Myocyte (in vitro differentiated cells): ENCODE results near the gene SSBP4. TPM values are rescaled to one million over a fixed set of nuclear protein-coding genes. Genes with fewer than 3 reads are reported as not detected.

ENCODE experiments used
- DNase-seq: peaks from one replicate; pipeline ENCODE4 v3.0.0-alpha.2; 2012; ENCODE audit warnings: low read depth
- total RNA-seq: library from RNA; depleted of rRNA; stranded (reverse); fragments of >200 nt; gene quantifications from 2 replicates; pipeline ENCODE4 v1.2.3, GENCODE V29; 2014

The SSBP4 gene
- total RNA-seq, 1 donor from 2014 or later: 134 TPM

- DNase-seq: no peak
Measured at GRCh38 chr19:18431351-18432197, 12.4 kb downstream of the SSBP4 start.

DNA sequence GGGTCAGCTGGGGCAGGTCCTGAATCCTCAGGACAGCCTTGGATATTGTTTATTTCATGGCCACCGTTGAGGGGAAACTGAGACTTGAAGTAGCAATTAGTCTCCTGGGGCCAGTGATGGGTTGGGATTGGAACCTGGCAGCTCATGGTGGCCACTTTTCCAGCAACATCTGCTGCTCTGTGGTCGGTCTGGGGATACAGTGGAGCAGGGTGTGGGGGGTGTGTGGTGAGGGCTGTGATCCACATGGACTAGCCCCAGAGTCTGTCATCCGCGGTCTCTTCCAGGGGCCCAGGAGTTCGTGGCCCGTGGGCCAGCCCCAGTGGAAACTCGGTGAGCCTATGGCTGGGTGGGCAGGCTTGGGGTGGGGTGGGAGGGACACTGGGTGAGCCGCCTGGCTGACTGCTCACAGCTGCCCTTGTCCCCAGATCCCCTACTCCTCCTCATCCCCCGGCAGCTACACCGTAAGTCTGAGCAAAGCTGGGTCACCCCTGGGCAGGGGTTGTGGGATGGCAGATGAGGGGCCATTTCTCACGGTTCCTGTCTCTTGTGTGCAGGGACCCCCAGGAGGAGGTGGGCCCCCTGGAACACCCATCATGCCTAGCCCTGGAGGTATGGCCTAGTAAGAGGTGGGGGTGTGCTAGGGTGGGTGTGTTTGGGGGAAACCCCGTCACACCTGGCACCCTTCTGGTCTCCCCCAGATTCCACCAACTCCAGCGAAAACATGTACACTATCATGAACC lies 13.2 kb downstream of the SSBP4 start:
- peak; percentile 78 for DNase-seq

- DNase-seq: no peak
Measured at GRCh38 chr19:18433015-18433691, 14.0 kb downstream of the SSBP4 start.

GRCh38 chr19:18433735-18434398 lies 14.7 kb downstream of the SSBP4 start:
- DNase-seq: no peak

DNA sequence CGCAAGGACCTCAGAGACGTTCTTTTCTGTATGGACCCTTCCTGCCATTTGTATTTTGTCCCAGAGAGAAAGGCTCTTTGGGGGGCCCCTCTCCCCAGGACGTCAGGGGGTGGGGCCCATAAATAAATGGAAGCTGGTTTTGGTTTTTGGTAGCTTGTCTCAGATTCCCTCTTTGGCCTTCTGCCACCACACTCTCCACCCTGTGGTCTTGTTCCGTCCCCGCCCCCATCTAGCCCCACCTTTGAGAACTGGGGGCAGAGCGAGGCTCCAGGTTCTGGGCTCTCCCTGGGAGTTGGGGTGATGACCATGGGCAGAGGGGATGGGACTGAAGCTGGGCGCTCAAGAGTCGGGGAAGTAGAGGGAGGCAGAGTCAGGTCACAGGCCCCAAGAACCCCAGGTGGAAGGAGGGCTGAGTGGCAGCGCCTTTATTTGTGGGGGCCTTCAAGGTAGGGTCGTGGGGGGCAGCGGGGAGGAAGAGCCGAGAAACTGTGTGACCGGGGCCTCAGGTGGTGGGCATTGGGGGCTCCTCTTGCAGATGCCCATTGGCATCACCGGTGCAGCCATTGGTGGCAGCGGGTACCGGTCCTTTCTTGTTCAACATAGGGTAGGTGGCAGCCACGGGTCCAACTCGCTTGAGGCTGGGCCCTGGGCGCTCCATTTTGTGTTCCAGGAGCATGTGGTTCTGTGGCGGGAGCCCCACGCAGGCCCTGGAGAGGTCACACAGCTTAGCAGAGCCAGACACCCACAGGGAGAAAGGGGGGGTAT lies 15.4 kb downstream of the SSBP4 start:
- DNase-seq: no peak

GRCh38 chr19:18435178-18435841 lies 16.1 kb downstream of the SSBP4 start:
- no peak for DNase-seq

DNA sequence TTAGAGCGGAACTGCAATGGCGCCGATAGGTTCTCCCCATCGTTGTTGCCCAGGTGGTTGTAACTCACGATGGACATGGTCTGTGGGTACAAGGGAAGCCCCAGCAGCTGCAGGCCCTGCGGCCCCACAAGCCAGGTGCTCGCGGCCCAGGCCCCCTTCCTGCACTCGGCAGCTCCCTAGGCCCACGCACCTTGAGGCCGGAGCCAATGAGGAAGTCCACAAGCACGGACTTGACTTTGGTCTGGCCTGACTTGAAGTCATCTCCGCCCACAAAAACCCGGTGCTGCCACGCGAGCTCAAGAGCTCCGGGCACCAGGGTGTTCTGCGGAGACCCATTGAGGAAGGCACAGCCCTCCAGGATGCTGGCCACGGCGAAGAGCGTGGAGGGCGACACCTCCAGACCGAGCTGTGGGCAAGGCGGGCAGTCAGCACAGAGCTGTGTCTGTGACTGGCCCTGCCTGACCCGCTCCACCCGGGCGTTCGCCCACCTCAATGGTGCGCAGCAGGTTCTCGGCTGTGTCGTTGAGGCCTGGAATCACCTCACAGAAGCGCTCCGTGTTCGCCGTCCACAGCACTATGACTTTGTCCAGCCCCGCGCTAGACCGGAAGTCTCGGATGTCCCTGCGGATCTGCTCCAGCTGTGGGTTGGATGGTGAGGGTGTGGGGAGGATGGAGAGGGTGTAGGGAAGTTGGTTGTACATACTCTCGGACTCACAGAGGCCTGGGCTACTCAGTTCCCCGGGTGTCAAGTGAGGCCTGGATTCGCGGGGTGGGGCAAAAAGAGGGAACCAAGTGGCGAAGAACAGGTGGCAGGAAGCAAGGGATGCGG lies 16.9 kb downstream of the SSBP4 start:
- DNase-seq: no peak

DNA sequence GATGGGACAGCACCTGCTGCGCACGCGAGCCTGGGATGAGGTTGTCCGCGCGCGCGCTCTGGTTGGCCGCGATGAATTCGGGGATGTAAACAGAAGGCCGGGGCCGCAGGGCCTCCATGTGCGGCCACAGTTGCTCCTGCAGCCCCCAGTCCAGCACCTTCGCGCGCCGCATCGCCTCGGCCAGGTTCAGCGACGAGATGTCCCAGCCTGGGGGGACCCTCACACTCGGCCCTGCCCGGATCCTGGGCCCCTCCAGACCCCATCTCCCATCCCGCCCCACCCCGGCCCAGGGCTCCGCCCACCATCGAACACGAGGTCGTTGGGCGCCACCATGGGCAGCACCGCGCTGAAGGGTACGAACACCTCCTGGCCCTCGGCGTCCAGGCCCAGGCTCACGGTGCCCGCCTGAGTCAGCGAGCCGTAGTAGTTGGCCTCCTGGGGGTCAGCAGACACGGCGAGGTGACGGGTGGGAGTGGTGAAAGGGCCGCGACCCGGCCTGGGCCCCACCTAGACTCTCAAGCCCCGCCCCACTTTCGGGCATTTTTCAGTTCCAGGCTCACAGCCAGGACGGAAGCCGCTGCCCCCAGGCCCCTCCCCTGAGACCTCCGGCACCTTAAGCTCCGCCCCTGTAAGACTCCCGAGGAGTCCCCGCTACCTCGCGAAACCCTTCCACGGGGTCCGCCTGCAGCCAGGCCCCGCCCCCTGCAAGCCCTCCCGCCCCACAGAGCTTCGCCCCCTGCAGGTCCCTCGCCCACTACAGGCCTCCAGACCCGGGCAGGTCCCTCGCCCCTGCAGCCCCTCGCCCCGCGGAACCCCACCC lies 17.7 kb downstream of the SSBP4 start:
- DNase-seq: peak; percentile 70

DNA sequence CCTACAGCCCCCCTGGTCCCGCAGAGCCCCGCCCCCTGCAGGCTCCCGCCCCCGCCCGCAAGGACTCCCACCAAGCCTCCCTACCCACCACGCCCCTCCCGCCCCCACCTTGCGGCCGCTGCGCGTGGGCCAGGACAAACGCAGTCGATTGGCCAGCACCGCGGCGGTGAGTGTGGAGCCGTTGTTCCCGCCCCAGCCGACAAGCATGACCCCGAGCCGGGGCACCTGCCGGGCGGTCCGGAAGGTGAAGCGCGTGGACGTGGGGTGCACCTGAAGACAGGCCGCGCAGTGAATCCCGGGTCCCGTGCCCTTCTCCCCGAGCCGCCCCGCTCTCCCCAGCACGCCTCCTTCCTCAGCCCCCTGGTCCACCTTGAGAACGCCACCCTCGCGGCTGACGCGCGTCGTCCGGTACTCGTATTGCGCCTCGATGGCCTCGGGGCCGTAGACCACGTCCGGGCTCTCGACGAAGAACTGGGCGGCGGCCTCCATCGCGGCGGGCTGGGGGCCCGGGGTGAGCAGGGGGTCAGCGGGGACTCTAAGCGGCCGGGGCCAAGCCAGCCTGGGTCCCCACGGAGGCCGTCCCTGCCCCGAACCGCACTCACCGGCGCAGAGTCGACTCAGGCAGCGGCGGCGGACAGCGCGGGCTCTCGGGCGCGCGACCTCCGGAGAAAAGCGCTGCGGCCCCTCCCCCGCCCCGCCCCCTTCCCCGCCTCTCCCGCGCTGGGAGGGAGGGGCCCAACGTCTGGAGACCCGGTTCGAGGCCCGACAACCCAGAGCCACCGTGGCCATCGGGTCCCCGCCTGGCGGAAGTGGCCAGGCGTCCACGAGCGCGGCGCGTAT lies 18.5 kb downstream of the SSBP4 start, which contains the start of gene ISYNA1:
Gene ISYNA1 (minus strand): TSS at position 643 of the 840 bp plus-strand sequence. CDS start 154 bp downstream, at position 489.
- no peak for DNase-seq

DNA sequence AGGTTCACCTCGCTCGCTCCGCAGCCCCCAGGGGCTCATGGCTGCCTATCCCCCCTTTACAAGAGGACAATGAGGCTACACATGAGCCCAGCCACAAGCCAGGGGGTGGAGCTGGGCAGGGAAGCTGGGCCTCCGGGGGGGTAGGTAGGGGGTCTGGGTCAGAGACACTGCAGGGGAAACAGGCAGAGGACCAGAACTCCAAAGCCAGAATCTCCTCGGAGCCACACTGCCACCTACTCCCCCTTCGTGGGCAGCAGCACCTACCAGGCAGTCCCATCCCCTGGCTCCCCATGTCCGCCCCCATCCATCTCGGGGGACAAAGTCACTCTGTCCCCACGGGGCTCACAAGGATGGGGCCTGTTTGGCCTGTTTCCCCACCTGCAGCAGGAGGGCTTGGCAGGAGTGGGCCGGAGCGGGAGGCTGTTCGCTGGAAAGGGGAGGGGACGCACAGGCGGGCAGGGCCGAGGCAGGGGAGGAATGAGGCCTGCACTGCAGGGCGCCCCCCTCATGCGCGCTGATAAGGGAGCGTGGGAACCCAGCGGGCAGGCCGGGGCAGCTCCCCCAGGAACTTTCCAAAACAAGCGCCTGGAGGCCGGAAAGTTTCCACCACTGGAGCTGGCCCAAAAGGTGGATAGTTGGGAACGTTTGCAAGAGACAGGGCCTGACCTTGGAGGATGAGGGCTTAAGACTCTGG lies 19.3 kb downstream of the SSBP4 start:
- DNase-seq: no peak

- no peak for DNase-seq
Measured at GRCh38 chr19:18439025-18439909, 20.1 kb downstream of the SSBP4 start.

GRCh38 chr19:18439910-18440237 lies 20.7 kb downstream of the SSBP4 start:
- no peak for DNase-seq

GRCh38 chr19:18440415-18440877 lies 21.2 kb downstream of the SSBP4 start:
- no peak for DNase-seq

- no peak for DNase-seq
Measured at GRCh38 chr19:18440936-18441803, 22.0 kb downstream of the SSBP4 start.
